Neural cell (in vitro differentiated cells): Measurements from ENCODE around the gene AGBL4. TPM values are rescaled to one million over a fixed set of nuclear protein-coding genes. Genes with fewer than 3 reads are reported as not detected.

ENCODE experiments used
- H2AFZ ChIP-seq: fragments of 200-600, 300-800 bp; sonication (generic), shearing (Covaris generic); 2 replicates; pipeline ENCODE4 v1.6.0; 2014; ENCODE audit warnings: low read depth, mild to moderate bottlenecking, antibody characterized with exemption, low read length, moderate library complexity
- H3F3A ChIP-seq: fragments of 200-600 bp; shearing (Covaris generic); 2 replicates; pipeline ENCODE4 v1.6.1; 2016; ENCODE audit warnings: mild to moderate bottlenecking, moderate library complexity, mixed read lengths, antibody characterized with exemption, low read length; ENCODE audit not compliant: insufficient read depth, poor library complexity, severe bottlenecking
- H3K27ac ChIP-seq: fragments of 200-600, 300-800 bp; sonication (generic), shearing (Covaris generic); 2 replicates; pipeline ENCODE4 v1.5.1; 2014; ENCODE audit warnings: mild to moderate bottlenecking, low read length, moderate library complexity
- H3K27me3 ChIP-seq: fragments of 300-800, 200-600 bp; sonication (generic), shearing (Covaris generic); 2 replicates; pipeline ENCODE4 v1.6.0; 2014; ENCODE audit warnings: mild to moderate bottlenecking, low read depth, low read length, moderate library complexity; ENCODE audit not compliant: insufficient read depth
- H3K36me3 ChIP-seq: fragments of 300-800, 200-600 bp; sonication (generic), shearing (Covaris generic); 2 replicates; pipeline ENCODE4 v1.5.1; 2014; ENCODE audit warnings: mild to moderate bottlenecking, antibody characterized with exemption, low read length, moderate library complexity; ENCODE audit not compliant: insufficient read depth
- H3K4me2 ChIP-seq: fragments of 300-800, 200-600 bp; sonication (generic), shearing (Covaris generic); 2 replicates; pipeline ENCODE4 v1.6.0; 2014; ENCODE audit warnings: mild to moderate bottlenecking, low read length
- H3K4me3 ChIP-seq: fragments of 300-800, 200-600 bp; sonication (generic), shearing (Covaris generic); 2 replicates; pipeline ENCODE4 v1.5.1; 2014; ENCODE audit warnings: mild to moderate bottlenecking, low read length, moderate library complexity
- H3K79me2 ChIP-seq: fragments of 200-600 bp; shearing (Covaris generic); replicated peaks from 2 replicates; pipeline ENCODE4 v1.6.0; 2014; ENCODE audit warnings: mild to moderate bottlenecking, low read length, moderate library complexity; ENCODE audit not compliant: insufficient read depth
- H3K9ac ChIP-seq: fragments of 300-800, 200-600 bp; sonication (generic), shearing (Covaris generic); 2 replicates; pipeline ENCODE4 v1.6.1; 2016; ENCODE audit warnings: mild to moderate bottlenecking, low read length, mixed read lengths
- H3K9me2 ChIP-seq: fragments of 200-600 bp; shearing (Covaris generic); 2 replicates; pipeline ENCODE4 v1.6.1; 2016; ENCODE audit warnings: mild to moderate bottlenecking, low read length, mixed read lengths; ENCODE audit not compliant: insufficient read depth
- H3K9me3 ChIP-seq: fragments of 200-600, 300-800 bp; sonication (generic), shearing (Covaris generic); 2 replicates; pipeline ENCODE4 v1.6.1; 2016; ENCODE audit warnings: mild to moderate bottlenecking, mixed run types, low read length, moderate library complexity, mixed read lengths
- H4K20me1 ChIP-seq: fragments of 200-600 bp; shearing (Covaris generic); 2 replicates; pipeline ENCODE4 v1.6.1; 2016; ENCODE audit warnings: mild to moderate bottlenecking, mixed run types; ENCODE audit not compliant: insufficient read depth
- EP300 ChIP-seq: fragments of 450-650 bp; conservative IDR thresholded peaks from 2 replicates; pipeline ENCODE4 v1.6.1; 2014; ENCODE audit warnings: antibody characterized with exemption, mild to moderate bottlenecking, moderate library complexity; ENCODE audit not compliant: poor library complexity, severe bottlenecking
- EZH2 ChIP-seq: fragments of 200-600, 300-800 bp; shearing (Covaris generic), sonication (generic); IDR thresholded peaks from 2 replicates; pipeline ENCODE4 v1.6.1; 2014; ENCODE audit warnings: antibody characterized with exemption, low read length, borderline replicate concordance, mild to moderate bottlenecking; ENCODE audit not compliant: insufficient read depth, poor library complexity, severe bottlenecking
- MXI1 ChIP-seq: fragments of 450-650 bp; conservative IDR thresholded peaks from 2 replicates; pipeline ENCODE4 v1.6.1; 2014; ENCODE audit warnings: antibody characterized with exemption, mild to moderate bottlenecking; ENCODE audit not compliant: poor library complexity, severe bottlenecking
- POLR2AphosphoS5 ChIP-seq: IDR thresholded peaks from 2 replicates; pipeline ENCODE4 v1.6.1; 2012
- RAD21 ChIP-seq: fragments of 450-650 bp; conservative IDR thresholded peaks from 2 replicates; pipeline ENCODE4 v1.6.1; 2014; ENCODE audit warnings: antibody characterized with exemption, mild to moderate bottlenecking, moderate library complexity
- SMC3 ChIP-seq: fragments of 450-650 bp; conservative IDR thresholded peaks from 2 replicates; pipeline ENCODE4 v1.6.1; 2014; ENCODE audit warnings: antibody characterized with exemption, mild to moderate bottlenecking, moderate library complexity; ENCODE audit not compliant: poor library complexity
- TAF1 ChIP-seq: IDR thresholded peaks from 2 replicates; pipeline ENCODE4 v1.6.1; 2012; ENCODE audit warnings: low read depth
- polyA plus RNA-seq: library from polyadenylated mRNA; depleted of rRNA; stranded (reverse); fragments of >200 nt; gene quantifications from 2 replicates; pipeline ENCODE4 v1.2.3, GENCODE V29; 2014
- TF ChIP-seq, protein P1 (sequence below): IDR thresholded peaks from 2 replicates; pipeline ENCODE4 v1.6.1; 2012; ENCODE audit warnings: borderline replicate concordance
- TF ChIP-seq, protein P2 (sequence below): fragments of 450-650 bp; IDR thresholded peaks from 2 replicates; pipeline ENCODE4 v1.5.1; 2014; ENCODE audit warnings: antibody characterized with exemption, mild to moderate bottlenecking, moderate library complexity; ENCODE audit not compliant: poor library complexity, severe bottlenecking

Gene AGBL4
- polyA plus RNA-seq, 1 donor from 2014 or later, result 1.3 TPM

DNA sequence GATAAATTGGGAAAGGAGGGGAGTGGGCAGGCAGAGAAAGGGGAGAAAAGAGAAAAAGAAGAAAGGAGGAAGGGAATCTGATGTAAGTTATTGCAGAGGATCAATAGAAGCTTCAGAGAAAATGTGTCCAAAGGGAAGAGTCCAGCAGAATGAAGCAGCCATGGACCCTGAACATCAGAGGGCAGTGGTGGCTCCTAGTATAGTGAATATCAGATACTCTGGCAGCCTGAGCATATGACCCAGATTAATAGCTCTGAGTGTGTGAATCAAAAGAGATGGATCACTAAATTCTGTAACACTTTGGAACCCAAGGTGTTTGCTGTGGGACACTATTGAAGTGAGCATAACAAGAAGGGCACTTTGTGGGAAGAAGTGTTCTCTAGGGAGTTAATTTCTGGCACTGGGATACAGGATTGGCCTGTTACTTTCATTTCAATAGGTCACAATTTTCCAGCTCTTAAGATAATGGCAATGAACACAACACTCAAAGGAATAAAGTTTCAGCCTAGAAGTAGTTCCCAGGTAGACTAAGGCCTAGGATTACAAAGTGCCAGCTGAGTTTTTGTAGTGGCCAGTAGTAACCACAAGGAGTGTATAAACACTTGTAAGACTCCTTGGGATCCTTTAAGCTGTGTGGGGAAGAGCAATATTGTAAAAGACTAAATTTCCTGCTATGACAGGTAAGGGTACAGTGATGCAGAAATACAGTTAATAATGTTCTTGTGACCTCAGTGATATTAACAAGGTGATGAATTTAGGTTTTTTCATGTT is 1082.6 kb downstream of the AGBL4 start:
- Histone ChIP-seq H3K27ac (no peak overlapping the region), H3K79me2 (no peaks in the 10 kb centered on the region), H3K9me3 (no peaks in the 10 kb centered on the region), H3K27me3 (peaks cover 22% of the 10 kb centered on the region), H4K20me1 (no peaks in the 10 kb centered on the region), H3F3A (no peaks in the 10 kb centered on the region), H3K9me2 (no peaks in the 10 kb centered on the region), H3K9ac (no peak overlapping the region), H3K4me3 (no peak overlapping the region), H3K4me2 (no peak overlapping the region), H3K36me3 (no peaks in the 10 kb centered on the region), H2AFZ (no peak overlapping the region)
- TF ChIP-seq TAF1, result no peak
- no peak for TF ChIP-seq RAD21
- TF ChIP-seq SMC3, result no peak
- TF ChIP-seq, protein P1, sequence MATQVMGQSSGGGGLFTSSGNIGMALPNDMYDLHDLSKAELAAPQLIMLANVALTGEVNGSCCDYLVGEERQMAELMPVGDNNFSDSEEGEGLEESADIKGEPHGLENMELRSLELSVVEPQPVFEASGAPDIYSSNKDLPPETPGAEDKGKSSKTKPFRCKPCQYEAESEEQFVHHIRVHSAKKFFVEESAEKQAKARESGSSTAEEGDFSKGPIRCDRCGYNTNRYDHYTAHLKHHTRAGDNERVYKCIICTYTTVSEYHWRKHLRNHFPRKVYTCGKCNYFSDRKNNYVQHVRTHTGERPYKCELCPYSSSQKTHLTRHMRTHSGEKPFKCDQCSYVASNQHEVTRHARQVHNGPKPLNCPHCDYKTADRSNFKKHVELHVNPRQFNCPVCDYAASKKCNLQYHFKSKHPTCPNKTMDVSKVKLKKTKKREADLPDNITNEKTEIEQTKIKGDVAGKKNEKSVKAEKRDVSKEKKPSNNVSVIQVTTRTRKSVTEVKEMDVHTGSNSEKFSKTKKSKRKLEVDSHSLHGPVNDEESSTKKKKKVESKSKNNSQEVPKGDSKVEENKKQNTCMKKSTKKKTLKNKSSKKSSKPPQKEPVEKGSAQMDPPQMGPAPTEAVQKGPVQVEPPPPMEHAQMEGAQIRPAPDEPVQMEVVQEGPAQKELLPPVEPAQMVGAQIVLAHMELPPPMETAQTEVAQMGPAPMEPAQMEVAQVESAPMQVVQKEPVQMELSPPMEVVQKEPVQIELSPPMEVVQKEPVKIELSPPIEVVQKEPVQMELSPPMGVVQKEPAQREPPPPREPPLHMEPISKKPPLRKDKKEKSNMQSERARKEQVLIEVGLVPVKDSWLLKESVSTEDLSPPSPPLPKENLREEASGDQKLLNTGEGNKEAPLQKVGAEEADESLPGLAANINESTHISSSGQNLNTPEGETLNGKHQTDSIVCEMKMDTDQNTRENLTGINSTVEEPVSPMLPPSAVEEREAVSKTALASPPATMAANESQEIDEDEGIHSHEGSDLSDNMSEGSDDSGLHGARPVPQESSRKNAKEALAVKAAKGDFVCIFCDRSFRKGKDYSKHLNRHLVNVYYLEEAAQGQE, result no peak
- TF ChIP-seq EP300, result no peak
- TF ChIP-seq EZH2, result no peak
- TF ChIP-seq MXI1, result no peak
- TF ChIP-seq POLR2AphosphoS5, result no peak
- TF ChIP-seq, protein P2, sequence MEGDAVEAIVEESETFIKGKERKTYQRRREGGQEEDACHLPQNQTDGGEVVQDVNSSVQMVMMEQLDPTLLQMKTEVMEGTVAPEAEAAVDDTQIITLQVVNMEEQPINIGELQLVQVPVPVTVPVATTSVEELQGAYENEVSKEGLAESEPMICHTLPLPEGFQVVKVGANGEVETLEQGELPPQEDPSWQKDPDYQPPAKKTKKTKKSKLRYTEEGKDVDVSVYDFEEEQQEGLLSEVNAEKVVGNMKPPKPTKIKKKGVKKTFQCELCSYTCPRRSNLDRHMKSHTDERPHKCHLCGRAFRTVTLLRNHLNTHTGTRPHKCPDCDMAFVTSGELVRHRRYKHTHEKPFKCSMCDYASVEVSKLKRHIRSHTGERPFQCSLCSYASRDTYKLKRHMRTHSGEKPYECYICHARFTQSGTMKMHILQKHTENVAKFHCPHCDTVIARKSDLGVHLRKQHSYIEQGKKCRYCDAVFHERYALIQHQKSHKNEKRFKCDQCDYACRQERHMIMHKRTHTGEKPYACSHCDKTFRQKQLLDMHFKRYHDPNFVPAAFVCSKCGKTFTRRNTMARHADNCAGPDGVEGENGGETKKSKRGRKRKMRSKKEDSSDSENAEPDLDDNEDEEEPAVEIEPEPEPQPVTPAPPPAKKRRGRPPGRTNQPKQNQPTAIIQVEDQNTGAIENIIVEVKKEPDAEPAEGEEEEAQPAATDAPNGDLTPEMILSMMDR, result no peak

DNA sequence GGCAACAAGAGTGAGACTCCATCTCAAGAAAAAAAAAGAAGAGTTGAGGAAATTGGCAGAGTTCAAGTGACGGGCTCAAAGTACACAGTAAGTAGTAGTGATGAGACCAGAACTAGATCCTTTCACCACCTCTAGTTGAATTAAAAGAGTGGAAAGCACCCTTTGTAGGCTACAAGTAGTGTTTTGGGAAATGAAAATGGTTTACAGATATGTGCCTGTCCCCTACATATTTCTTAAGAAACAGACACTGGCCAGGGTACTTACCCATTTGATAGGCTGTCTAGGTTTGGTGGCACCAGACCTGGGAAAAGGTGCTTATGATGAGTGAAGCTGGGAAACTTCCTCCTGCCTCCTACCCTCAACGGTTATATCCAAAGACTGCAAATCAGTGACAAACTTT is 1083.4 kb downstream of the AGBL4 start:
- Histone ChIP-seq H3K79me2 (no peaks in the 10 kb centered on the region), H4K20me1 (no peaks in the 10 kb centered on the region), H3K36me3 (no peaks in the 10 kb centered on the region), H3K4me3 (no peak overlapping the region), H3K4me2 (no peak overlapping the region), H3F3A (no peaks in the 10 kb centered on the region), H3K9ac (no peak overlapping the region), H3K27ac (no peak overlapping the region), H3K9me3 (no peaks in the 10 kb centered on the region), H3K9me2 (no peaks in the 10 kb centered on the region), H2AFZ (no peak overlapping the region), H3K27me3 (peaks cover 22% of the 10 kb centered on the region)
- no peak for TF ChIP-seq TAF1
